HG03558 (cell line): ENCODE data around the gene PLA1A.

Source experiments
- ATAC-seq: cut with Tn5 transposase; IDR thresholded peaks from one replicate; pipeline ENCODE4 v1.9.1; 2021; ENCODE audit warnings: moderate number of reproducible peaks; ENCODE audit not compliant: unreplicated experiment; ENCODE audit errors: extremely low read depth

PLA1A gene

DNA sequence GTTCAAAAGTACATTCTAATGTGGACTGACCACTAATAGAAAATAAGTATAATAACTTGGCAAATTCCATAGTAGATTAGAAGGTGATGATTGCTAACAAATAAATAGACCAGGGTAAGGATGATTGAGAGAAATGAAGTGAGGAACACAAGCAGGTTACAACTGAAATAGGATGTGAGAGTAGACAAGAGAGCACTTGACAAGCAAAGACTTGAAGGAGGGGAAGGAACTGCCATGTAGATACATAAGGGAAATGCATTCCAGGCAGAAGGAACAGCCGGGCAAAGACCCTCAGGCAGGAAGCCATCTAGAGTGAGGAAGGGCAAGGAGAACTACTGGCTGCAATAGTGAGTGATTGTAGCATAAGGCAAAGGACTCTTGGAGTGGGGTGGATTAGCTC lies 5.0 kb downstream of the PLA1A start:
- no peak for ATAC-seq

DNA sequence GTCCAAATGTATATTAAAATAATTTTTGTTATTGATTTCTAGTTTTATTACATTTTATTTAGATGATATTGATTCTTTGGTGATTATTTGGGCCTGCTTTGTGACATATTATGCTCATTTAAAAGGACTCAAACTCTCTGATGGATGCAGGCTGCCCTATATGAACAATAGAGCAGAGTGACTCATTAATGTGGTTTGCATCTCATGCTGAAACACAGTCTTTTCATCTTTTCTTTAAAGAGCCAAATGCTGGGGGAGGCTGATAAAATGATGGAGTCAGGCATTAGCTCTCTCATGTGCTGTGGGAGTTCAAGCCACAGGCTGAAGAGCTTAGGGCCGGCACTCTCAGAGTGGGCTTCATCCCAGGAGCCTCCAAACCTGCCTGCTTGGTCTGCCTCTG lies 7.2 kb downstream of the PLA1A start:
- no peak for ATAC-seq

GRCh38 chr3:119608405-119609000 lies 10.8 kb downstream of the PLA1A start:
- ATAC-seq = no peak

- ATAC-seq = no peak
These were observed 11.6 kb downstream of the PLA1A start for GRCh38 chr3:119609301-119609700.

- ATAC-seq = no peak
These were observed 14.0 kb downstream of the PLA1A start for GRCh38 chr3:119611664-119612063.

DNA sequence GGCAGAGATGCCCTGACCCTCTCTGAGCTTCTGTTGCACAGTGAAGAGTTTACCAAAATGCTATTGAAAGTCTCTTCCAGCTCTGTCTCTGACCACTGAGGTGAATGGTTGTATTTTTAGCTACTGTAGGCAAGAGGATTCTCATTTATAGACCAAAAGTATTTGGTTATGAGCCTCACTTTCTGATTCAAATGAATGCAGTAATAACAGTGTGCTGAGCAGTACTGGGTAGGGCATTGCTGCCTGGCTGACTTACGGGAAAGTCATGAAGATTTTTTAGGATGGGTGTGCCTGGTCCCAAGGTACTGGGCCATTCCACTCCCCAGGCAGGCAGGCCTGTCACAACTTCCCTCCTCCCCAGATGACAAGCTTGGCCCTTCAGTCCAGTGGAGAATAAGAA lies 15.5 kb downstream of the PLA1A start:
- no peak for ATAC-seq

DNA sequence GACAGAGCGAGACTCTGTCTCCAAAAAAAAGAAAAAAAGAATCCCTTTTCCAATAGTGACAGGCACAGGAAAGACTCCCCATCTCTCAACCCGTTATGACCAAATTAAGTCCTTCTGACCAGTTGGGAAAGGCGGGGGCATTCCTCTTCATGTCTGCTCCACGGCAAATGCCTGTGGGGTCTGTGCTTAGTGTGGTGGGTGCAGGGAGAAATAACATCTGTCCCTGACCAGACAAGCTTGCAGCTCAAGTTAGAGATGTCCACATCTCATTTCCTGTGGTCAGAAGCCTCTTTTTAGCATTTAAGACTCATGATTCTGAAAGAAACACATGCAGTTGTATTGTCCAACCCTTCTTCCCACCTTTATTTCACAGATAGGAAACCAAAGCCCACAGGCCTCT lies 16.2 kb downstream of the PLA1A start:
- no peak for ATAC-seq

DNA sequence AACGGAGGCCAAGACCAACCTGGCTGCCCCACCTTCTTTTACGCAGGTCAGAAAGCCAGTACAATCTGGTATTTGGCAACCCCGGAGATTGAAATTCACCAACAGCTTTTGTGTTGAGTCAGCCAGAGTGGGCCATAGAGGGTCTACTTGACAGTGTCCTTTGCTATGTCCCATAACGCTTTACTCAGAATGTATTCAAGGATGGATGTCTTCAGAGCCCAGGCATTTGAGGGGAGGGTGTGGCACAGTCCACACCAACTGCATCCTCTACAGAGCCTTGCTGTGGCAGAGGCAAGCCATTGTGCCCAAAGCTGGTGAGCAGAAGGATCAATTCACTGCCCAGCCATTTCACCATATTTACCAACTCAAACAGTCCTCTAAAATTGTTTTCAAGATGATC lies 18.4 kb downstream of the PLA1A start:
- ATAC-seq = no peak

DNA sequence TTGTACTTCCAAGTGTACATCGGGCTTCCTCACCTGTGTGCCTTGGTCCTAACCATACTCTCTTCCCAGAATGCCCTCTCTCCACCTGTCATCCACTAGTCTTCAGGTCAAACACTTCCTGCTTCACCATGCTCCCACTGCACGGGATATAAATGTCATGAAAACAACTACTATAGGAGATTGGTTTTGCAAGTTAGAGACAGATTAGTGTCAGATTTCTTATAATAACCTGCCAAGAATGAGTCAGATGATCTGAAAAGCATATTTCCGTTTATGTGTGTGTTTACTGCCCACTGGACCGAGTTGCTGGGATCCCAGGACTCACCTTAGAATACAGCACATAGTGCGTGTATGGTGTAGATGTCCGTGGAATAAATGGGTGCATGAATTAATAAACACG lies 21.4 kb downstream of the PLA1A start:
- no peak for ATAC-seq

GRCh38 chr3:119620899-119621298 lies 23.2 kb downstream of the PLA1A start:
- ATAC-seq = no peak

DNA sequence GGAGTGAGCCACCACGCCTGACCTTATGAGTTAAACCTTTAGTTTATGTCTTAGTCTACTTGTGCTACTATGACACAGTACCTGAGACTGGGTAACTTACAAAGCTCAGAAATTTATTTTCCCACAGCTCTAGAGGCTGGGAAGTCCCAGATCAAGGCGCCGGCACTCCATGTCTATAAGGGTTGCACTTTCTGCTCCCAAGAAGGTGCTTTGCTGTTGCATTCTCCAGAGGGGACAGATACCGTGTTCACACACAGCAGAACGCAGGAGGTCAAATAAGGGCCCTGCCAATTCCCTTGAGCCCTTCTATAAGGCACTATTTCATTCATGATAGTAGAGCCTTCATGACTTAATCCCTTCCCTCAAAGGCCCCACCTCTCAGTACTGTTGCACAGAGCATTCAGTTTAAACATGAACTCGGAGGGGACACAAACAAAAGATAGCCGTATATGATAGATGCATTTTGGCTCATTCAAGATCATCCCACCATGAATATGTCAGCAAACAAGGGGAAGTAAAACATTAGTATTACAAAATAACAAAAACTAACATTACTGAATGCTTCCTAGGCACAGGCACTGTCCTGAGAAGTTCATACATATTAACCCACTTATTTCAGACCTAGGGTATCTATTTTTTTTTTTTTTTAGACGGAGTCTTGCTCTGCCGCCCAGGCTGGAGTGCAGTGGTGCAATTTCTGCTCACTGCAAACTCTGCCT lies 26.5 kb downstream of the PLA1A start:
- ATAC-seq = no peak

DNA sequence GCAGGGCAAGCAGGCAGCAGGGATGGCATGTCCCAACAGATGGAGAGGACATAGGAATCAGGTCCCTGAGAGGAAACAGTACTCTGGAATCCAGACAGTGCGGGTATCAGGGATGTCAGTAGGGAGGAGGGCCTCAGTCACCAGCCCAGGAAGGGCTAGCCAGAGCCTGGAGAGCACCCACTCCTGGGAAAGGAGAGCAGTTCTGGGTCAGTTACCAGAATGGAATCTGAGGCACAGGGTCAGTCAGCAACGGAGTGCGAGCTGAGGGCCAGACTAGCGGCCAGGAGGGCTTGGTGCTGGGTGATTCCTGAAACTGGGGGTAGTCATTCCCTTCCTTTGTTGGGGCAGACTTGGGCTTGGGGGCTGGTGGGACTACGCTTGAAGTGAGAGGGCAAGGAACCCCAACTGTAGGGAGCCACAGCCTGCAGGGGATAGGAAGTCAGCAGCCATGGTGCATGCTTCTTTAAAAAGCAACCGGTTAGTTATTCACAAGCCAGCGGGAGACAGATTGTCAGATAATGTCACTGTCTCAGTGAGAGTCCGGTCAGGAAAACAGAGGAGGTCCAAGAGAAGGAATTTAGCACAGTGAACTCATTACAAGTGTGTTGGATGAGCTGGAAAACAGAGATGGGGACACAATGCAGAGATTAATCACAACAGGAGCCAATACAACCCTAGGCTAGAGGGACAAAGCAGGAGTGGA lies 27.9 kb downstream of the PLA1A start:
- no peak for ATAC-seq

GRCh38 chr3:119626196-119626595 lies 28.5 kb downstream of the PLA1A start:
- ATAC-seq = no peak

DNA sequence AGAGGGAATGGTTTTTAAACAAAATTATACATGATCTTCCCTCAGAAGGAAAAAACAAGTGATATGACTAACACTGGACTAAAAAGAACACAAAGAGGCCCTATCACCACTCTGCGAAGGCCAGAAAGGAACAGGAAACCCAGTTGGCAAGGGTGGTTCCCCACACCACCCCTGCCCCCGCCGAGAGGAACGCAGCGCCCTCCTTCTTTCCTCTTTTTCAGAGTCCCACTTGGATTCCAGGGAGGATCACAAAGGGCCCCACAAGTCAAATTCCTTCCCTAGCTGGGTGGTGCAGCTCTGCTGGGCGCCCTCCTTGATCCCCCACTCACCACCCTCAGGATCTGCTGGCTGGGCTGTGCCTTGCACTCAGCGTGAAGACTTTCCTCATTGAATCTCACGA lies 29.8 kb downstream of the PLA1A start:
- no peak for ATAC-seq

DNA sequence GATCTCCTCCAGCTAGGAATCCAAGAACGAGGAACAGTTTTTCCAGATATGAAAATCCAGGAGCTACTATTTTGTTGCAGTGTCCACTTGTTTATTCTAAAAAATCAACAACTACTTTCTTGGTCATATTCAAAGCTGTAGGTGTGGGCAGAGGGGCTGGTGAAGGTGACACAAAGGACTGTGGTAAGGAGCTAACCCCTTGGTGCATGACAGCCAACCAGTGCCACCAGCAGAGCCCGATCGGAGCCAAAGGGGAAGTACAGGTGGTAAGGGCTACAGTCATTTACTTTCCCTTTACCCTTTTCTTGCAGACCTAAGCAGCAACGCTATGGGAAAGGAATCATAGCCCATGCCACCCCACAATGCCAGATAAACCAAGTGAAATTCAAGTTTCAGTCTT lies 30.7 kb downstream of the PLA1A start:
- ATAC-seq = no peak

- no peak for ATAC-seq
These were observed 31.2 kb downstream of the PLA1A start for GRCh38 chr3:119628816-119629445.

GRCh38 chr3:119630128-119630879 lies 32.6 kb downstream of the PLA1A start:
- ATAC-seq = no peak

- ATAC-seq = no peak
These were observed 33.2 kb downstream of the PLA1A start for GRCh38 chr3:119630880-119631329.

DNA sequence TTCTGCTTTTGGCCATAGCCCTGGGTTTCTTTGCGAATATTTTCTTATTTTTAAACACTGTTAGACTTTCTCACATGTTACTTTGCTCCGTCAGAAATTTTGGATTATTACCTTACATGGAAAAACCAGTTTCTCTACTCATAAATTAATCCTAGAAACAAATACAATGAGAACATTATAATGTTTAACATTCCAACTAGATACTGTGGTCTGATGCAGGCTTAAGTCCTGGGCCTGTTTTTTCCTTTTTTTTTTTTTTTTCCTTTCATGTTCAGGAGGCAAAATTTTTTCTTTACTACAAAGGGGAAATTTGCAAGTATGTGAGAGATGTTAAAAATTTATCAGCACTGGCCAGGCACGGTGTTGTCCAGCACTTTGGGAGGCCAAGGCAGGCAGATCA lies 33.8 kb downstream of the PLA1A start:
- ATAC-seq = no peak

GRCh38 chr3:119632216-119632615 lies 34.5 kb downstream of the PLA1A start:
- ATAC-seq = no peak
